Lower leg skin (tissue), 4 donors: ENCODE data around the gene TNNI3. TPM values are rescaled to one million over a fixed set of nuclear protein-coding genes. Genes with fewer than 3 reads are reported as not detected.

Experiments used
- DNase-seq, 2 donors: peaks; one replicate each; pipeline ENCODE4 v3.0.0-alpha.2; 2019; ENCODE audit warnings: low spot score in 2 of 2
- H3K4me3 ChIP-seq: fragments of 200-600 bp; sonication (generic); 2 replicates; pipeline ENCODE4 v1.5.1; 2017; ENCODE audit warnings: mild to moderate bottlenecking, low read depth; ENCODE audit not compliant: poor library complexity, severe bottlenecking
- POLR2A ChIP-seq, 2 donors: fragments of 450-650 bp; IDR thresholded peaks; one replicate each; pipeline ENCODE4 v1.6.1; 2016 to 2017; ENCODE audit warnings: antibody characterized with exemption in 2 of 2, mild to moderate bottlenecking in 1 of 2, moderate library complexity in 1 of 2
- WGBS, 2 donors: methylation state at CpG; one replicate each; pipeline ENCODE4 v1.1.5; 2018; 5-methylcytosine and 5-hydroxymethylcytosine counted together
- intact Hi-C: fragments of 100-400 bp; cut with DNase I; formaldehyde crosslinking; loops from one replicate; pipeline ENCODE4 v1.15.0; 2023; ENCODE audit warnings: low total_unique reads
- total RNA-seq, 4 donors: library from RNA; depleted of rRNA; stranded (reverse); fragments of >200 nt; gene quantifications; one replicate each; pipeline ENCODE4 v1.1.0, GENCODE V29; 2016
- TF ChIP-seq, protein P1 (sequence below), 3 donors: fragments of 450-650 bp; IDR thresholded peaks; one replicate each; pipeline ENCODE4 v1.5.1; 2016; ENCODE audit warnings: antibody characterized with exemption in 3 of 3, mild to moderate bottlenecking in 3 of 3, moderate library complexity in 2 of 3

TNNI3 gene
- total RNA-seq, 4 donors from 2014 or later = 1.4 to 2.8 TPM; not detected in 2

DNA sequence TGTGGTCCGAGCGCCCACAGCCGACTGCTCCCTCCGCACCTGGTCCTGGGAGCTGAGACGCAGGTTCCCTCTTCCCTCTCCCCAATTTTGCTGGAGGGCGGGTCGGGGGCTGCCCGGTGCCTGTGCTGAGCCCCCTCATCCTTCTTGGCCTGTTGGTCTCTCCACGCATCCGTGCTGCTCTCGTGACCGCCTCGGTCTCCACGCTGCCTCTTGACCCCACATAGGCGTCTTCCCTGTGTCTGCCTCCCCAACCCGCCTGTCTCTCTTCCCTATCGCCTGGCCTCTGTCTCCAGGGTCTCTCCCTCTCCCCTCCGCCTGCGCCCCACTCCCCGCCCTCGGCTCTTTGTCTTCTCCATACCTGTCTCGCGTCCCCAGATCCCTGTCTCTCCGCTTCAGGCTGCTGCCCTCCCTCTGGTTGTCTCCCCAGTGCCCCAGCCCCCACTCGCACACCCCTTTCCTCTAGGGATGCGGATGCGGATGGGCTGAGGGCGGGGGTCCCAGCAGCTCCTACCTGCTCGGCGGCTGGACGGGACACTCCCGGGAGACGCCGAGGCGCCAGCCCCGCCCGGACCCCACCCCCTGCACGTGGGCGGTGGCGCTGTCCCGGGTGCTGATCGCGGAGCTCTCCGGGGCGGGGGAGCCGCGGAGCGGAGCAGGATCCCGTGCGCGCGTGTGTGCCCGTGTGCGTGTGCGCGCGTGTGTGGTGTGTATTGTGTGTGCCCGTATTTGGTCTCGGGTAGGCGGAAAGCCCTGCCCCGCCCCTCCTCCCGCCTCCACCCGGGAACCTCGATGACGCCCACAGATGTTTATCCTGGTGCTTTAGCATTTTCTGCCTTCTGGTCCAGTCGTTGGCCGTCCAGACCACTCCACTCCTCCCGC, 22.3 kb upstream of the TNNI3 start, which contains the start of gene SYT5:
Gene SYT5, minus strand, starts transcription at position 684 of the 879 bp plus-strand sequence. CDS start 1,248 bp downstream, outside the sequence.
- TF ChIP-seq POLR2A (IDR thresholded peaks at IDR 0.05) = no peak
- TF ChIP-seq, protein P1, sequence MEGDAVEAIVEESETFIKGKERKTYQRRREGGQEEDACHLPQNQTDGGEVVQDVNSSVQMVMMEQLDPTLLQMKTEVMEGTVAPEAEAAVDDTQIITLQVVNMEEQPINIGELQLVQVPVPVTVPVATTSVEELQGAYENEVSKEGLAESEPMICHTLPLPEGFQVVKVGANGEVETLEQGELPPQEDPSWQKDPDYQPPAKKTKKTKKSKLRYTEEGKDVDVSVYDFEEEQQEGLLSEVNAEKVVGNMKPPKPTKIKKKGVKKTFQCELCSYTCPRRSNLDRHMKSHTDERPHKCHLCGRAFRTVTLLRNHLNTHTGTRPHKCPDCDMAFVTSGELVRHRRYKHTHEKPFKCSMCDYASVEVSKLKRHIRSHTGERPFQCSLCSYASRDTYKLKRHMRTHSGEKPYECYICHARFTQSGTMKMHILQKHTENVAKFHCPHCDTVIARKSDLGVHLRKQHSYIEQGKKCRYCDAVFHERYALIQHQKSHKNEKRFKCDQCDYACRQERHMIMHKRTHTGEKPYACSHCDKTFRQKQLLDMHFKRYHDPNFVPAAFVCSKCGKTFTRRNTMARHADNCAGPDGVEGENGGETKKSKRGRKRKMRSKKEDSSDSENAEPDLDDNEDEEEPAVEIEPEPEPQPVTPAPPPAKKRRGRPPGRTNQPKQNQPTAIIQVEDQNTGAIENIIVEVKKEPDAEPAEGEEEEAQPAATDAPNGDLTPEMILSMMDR (IDR thresholded peaks at IDR 0.05) = no peak
- no peak for DNase-seq
- intact Hi-C loops = no loop called here
- 1 to 3% methylated on average over 54 to 63 of the region's 68 CpGs for WGBS, 2 donors
- no peak within 1 kb of the TSS for H3K4me3 ChIP-seq

DNA sequence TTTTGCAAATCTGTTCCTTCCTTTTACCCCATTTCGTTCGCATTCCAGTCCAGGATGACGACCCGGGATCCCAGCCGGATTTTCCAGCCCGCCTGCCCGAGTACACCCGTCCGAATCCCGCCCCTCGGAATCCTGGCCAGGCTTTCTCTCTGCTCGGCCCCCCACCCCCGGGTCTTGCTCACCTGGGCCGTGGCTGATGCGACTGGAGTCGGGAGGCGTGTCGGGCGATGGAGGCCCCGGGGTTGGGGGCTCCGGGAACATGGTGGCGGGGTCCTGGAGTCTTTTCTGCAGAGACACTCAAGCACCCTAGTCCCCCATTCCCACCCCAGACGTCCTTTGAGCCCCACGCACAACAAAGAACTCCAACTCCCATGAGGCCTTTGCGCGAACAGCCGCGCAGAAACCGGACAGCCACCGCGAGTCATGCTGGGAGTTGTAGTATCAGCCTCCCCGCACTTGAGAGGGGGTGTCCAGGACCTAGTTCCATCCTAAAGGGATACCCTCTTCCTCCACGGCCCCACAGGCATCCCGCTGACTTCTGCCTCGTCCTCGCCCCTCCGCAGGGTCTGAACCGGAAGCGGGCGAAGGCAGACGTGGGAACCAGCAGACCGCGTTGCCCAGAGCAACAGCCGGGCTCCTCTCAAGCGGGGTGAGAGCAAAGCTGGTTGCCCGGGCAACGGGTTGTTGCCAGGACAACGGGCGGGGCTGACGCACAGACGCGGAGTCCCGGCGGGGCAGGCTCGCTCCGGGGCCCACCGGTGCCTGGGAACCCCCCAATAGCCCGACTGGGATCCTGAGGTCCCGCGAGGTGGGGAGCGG, 21.5 kb upstream of the TNNI3 start:
- DNase-seq = no peak
- TF ChIP-seq, protein P1 (IDR thresholded peaks at IDR 0.05) = no peak
- no peak for TF ChIP-seq POLR2A (IDR thresholded peaks at IDR 0.05)
- intact Hi-C loops = no loop called here
- no peak overlapping the region for H3K4me3 ChIP-seq
- 4 to 9% methylated on average over 41 to 59 of the region's 61 CpGs for WGBS, 2 donors

DNA sequence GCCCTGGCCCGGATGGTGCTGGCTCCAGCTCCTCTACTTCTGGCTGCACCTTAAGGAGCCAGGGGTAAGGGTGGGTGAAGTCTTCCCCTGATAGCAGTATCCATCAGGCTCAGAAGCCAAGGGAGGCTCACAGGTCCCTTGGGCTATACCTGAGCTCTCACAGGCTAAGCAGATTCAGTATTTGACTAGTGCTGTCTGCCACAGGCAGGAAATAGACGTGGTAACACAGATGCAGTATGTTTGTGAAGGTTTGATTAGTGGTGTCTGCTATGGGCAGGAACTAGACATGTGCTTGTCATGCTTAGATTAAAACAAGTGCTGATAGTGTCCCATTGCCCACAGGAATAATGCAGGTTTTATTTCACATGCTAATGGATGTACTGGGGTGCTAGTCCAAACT, 18.5 kb upstream of the TNNI3 start:
- H3K4me3 ChIP-seq = no peak overlapping the region
- intact Hi-C loops = no loop called here
- WGBS, 2 donors = 23 to 38% methylated on average over 2 of the region's 2 CpGs
- no peak for DNase-seq
- no peak for TF ChIP-seq POLR2A (IDR thresholded peaks at IDR 0.05)
- TF ChIP-seq, protein P1 (IDR thresholded peaks at IDR 0.05) = no peak

DNA sequence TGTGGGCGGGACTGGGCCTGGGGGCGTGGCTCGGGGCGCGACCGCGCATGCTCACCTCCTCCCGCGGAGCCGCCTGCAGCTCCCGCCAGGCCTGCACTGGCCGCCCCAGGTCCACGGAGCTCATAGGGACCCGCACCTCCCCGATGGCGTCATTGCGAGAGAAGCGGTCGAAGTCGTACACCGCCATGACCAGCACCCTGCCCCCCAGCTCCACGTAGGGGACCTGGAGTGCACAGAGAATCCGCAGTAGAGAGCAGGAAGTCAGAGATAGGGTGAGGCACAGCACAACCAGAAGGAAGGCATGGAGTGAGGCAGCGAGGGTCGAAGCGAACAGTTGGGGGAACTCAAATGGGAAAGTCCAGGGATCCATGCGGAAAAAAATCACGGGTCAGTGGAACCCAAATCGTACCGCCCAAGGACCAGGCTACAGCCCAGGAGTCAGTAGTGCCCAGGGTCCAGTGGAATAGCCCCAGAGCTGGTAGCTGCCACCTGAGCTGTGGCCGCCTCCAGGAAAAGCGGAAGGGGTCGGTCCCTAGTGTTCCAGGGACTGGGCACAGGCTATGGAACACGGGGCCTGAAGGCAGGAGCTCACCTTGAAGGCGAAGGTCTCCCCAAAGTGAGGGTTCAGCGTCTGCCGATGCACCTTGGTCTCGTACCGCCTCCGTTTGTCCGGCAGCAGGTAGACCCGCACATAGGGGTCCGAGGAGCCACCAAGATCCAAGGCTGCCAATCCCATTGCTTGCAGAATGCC, 17.8 kb upstream of the TNNI3 start:
- TF ChIP-seq, protein P1 (IDR thresholded peaks at IDR 0.05) = no peak
- TF ChIP-seq POLR2A (IDR thresholded peaks at IDR 0.05) = no peak
- no peak for DNase-seq
- WGBS, 2 donors = 59 to 65% methylated on average over 31 to 35 of the region's 43 CpGs
- intact Hi-C loops = no loop called here
- H3K4me3 ChIP-seq = no peak overlapping the region

DNA sequence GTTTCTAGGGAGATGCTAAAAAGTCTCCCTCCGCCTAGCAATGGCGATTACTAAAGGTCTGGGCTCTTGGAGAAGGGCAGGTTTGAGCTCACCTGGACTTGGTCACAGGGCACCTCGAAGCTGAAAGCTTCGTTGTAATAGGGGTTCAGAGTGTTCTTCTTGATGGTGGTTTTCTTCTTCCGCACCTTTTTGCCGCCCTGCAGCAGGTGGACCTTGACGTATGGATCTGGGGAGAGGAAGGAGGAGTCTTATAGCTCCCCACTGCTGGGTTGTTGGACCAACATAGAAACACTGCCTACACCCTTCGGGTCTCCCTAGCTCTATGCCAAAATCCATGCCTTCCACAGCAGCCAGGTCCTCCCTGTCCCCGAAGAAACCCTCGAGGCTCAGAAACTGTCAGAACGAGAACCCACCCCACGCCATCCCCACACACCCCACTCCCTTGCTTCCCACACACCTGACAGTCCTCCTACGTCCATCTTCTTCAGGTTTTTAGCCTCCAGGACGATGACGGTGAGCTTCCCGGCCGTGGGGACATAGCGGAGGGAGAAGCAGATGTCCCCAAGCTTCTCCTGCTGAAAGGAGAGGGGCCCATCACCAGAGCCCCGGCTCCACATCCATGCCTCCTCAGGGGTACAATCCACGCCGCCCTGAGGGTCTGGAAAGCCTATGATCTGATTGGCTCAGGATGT, 17.0 kb upstream of the TNNI3 start:
- TF ChIP-seq, protein P1 (IDR thresholded peaks at IDR 0.05) = no peak
- no peak for TF ChIP-seq POLR2A (IDR thresholded peaks at IDR 0.05)
- no peak for DNase-seq
- 38 to 63% methylated on average over 18 to 21 of the region's 21 CpGs for WGBS, 2 donors
- no peak overlapping the region for H3K4me3 ChIP-seq
- intact Hi-C loops = no loop called here
